Measurements from ENCODE around the gene GGNBP2. TPM values are rescaled to one million over a fixed set of nuclear protein-coding genes. Genes with fewer than 3 reads are reported as not detected.
"Not testable (repeated sequence)": the region's sequence is repeated elsewhere in the genome, so short reads cannot be mapped to it uniquely, and the experiment has no call there.

Gene GGNBP2
- total RNA-seq, 1 donor from 2014 or later, result 94.3 TPM

DNA sequence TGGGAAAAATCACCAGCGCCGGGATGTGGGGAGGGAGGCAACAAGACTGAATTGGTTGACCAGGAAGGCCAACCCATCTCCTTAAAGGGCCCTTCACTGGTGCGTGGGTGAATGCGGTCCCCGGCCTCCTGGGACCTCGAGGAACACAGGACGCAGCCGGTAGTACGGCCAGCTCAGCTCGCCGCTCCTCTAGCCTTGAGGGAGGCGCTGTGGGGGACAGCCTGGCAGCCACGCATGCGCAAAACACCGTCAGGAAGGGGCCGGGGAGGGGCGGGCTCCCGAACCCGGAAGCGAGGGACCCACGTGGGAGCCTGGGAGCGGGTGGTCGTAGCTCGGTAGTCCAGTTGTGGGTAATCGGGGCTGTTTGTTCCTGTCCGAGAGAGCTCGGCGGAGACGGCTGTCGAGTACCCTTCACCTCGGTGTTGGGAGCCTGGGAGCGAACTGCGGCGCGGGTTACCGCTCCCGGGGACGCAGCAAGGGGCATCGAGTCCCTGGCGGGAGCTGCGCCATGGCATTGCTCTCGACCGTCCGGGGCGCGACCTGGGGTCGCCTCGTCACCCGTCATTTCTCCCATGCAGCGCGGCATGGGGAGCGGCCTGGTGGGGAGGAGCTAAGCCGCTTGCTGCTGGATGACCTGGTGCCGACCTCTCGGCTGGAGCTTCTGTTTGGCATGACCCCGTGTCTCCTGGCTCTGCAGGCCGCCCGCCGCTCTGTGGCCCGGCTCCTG lies 56.7 kb downstream of the GGNBP2 start, which contains the start of gene MRM1:
Gene MRM1 (plus strand): TSS at position 281 of the 727 bp plus-strand sequence. CDS start 228 bp downstream, at position 509.
- DNase-seq (ENCODE audit: low read depth) (peak; percentile 78), FAIRE-seq (no peak)
- H3K36me3 ChIP-seq (ENCODE audit: control insufficient read depth, insufficient read depth, low read length), result no peaks in the 10 kb centered on the region
- H3K27me3 ChIP-seq (ENCODE audit: control insufficient read depth, insufficient read depth, low read length), result no peaks in the 10 kb centered on the region
- H3K4me3 ChIP-seq (ENCODE audit: low read depth, low read length), result peak within 1 kb of the TSS; percentile 81
- TF ChIP-seq, protein P1, sequence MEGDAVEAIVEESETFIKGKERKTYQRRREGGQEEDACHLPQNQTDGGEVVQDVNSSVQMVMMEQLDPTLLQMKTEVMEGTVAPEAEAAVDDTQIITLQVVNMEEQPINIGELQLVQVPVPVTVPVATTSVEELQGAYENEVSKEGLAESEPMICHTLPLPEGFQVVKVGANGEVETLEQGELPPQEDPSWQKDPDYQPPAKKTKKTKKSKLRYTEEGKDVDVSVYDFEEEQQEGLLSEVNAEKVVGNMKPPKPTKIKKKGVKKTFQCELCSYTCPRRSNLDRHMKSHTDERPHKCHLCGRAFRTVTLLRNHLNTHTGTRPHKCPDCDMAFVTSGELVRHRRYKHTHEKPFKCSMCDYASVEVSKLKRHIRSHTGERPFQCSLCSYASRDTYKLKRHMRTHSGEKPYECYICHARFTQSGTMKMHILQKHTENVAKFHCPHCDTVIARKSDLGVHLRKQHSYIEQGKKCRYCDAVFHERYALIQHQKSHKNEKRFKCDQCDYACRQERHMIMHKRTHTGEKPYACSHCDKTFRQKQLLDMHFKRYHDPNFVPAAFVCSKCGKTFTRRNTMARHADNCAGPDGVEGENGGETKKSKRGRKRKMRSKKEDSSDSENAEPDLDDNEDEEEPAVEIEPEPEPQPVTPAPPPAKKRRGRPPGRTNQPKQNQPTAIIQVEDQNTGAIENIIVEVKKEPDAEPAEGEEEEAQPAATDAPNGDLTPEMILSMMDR (IDR thresholded peaks at IDR 0.05; ENCODE audit: insufficient read depth, low read length, severe bottlenecking), result peak; percentile 22

DNA sequence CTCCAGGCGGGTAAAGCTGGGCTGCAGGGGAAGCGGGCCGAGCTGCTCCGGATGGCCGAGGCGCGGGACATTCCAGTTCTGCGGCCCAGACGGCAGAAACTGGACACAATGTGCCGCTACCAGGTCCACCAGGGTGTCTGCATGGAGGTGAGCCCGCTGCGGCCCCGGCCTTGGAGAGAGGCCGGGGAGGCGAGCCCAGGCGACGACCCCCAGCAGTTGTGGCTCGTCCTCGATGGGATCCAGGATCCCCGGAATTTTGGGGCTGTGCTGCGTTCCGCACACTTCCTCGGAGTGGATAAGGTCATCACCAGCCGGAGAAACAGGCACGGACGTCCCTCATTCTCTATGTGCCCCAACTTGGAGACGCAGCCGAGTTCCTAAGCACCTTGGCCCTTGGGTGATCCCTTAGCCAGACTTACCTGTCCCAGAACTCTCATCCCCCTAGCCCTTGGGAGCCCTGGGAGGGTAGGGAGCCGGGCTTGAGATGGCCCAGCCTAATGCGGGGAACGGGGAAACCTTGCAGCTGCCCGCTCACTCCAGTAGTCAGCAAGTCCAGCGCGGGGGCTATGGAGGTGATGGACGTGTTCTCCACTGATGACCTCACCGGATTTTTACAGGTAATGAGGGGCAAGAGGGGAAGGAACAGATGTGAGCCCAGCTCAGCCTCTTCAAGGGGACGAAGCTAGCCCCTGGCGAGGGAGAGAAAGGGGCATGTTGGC lies 57.5 kb downstream of the GGNBP2 start:
- TF ChIP-seq, protein P1 (IDR thresholded peaks at IDR 0.05; ENCODE audit: insufficient read depth, low read length, severe bottlenecking), result no peak
- H3K4me3 ChIP-seq (ENCODE audit: low read depth, low read length), result peak overlapping the region; percentile 81
- no peaks in the 10 kb centered on the region for H3K36me3 ChIP-seq (ENCODE audit: control insufficient read depth, insufficient read depth, low read length)
- DNase-seq (ENCODE audit: low read depth) (no peak), FAIRE-seq (no peak)
- no peaks in the 10 kb centered on the region for H3K27me3 ChIP-seq (ENCODE audit: control insufficient read depth, insufficient read depth, low read length)

DNA sequence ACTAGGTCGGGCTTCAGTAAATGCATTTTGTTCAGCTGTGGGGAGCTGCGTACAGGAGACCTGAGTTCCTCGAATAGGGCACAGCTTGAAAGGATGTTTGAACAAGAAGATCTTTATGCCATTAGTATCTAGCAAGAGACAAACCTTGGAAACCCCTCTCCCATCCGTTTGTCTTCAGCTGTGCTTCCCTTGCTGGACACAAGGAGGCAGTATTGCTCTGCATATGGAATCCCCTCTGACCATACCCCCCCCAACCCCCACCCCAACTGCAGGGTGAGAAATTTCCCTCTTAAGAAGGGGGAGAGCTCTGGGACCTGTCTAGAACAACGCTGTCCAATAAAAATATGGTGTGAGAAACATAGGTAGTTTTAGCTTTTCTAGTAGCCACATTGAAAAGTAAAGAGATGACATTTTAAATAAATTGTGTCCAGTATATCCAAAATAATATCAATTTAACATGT lies 58.2 kb downstream of the GGNBP2 start:
- FAIRE-seq (no peak), DNase-seq (ENCODE audit: low read depth) (peak; percentile 60)
- Histone ChIP-seq H3K27me3 (ENCODE audit: control insufficient read depth, insufficient read depth, low read length) (no peaks in the 10 kb centered on the region), H3K4me3 (ENCODE audit: low read depth, low read length) (peak overlapping the region; percentile 81), H3K36me3 (ENCODE audit: control insufficient read depth, insufficient read depth, low read length) (peaks cover 2% of the 10 kb centered on the region)
- TF ChIP-seq, protein P1 (IDR thresholded peaks at IDR 0.05; ENCODE audit: insufficient read depth, low read length, severe bottlenecking), result peak; percentile 80

DNA sequence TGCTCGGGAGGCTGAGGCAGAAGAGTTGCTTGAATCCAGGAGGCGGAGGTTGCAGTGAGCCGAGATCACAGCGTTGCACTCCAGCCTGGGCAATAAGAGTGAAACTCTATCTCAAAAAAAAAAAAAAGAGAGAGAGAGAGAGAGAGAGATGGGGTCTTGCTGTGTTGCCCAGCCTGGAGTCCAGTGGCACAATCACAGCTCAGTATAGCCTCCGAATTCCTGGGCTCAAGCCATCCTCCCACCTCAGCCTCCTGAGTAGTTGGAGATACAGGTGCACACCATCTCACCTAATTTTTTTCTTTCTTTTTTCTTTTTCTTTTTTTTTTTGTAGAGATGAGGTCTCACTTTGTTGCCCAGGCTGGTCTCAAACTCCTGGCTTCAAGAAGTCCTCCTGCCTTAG lies 60.3 kb downstream of the GGNBP2 start:
- not testable (repeated sequence) for DNase-seq (ENCODE audit: low read depth); H3K27me3 ChIP-seq (ENCODE audit: control insufficient read depth, insufficient read depth, low read length); H3K36me3 ChIP-seq (ENCODE audit: control insufficient read depth, insufficient read depth, low read length); H3K4me3 ChIP-seq (ENCODE audit: low read depth, low read length); FAIRE-seq

DNA sequence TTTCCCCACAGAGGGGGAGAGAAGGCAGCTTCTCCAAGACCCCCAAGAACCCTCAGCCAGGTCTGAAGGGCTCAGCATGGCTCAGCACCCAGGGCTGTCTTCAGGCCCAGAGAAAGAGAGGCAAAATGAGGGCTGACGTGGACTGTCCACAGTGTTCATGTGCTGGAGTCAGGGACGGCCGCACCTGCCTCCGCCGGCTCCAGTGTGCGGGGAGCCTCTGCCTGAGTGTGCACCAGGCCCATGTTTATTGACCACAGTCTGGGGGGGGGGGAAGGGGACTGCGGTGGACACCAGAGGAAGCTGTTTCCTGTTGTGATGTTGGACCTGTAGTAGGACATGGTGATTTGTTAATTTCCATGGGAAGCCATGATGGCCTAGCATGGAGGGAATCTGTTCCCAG lies 63.6 kb downstream of the GGNBP2 start:
- TF ChIP-seq, protein P1 (IDR thresholded peaks at IDR 0.05; ENCODE audit: insufficient read depth, low read length, severe bottlenecking), result no peak
- FAIRE-seq (no peak), DNase-seq (ENCODE audit: low read depth) (no peak)
- H3K27me3 ChIP-seq (ENCODE audit: control insufficient read depth, insufficient read depth, low read length), result no peaks in the 10 kb centered on the region
- peaks cover 2% of the 10 kb centered on the region for H3K36me3 ChIP-seq (ENCODE audit: control insufficient read depth, insufficient read depth, low read length)
- no peak overlapping the region for H3K4me3 ChIP-seq (ENCODE audit: low read depth, low read length)

DNA sequence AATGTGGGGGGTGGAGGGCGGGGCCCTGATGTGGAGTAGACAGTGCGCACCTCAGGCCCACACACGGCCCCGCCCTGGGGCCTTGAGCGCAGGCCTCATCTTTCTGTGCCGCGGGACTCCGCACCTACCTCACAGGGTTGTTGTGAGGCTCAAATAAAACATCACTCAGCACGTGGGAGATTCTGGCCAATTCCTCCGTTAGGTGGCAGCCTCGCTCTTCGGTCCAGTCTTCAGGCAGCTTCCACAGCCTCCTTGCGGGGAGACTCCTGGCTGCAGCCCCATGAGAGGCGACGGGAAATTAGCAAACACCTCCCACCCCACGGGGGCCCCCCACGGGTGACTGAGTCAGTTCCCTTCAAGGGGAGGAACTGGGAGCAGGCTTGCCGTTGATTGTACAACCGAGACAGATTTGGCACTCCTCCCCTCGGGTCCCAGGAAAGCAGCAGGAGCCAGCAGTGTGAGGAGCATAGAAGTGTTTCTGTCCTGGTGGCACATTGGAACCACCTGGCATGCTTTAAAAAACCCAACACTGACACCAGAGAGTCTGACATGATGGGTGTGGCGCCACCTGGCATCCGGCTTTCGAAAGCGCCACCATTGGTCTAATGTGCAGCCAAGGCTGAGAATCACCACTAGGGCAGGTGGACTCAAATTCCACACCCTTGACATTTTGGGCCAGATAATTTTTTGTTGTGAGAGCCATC lies 64.2 kb downstream of the GGNBP2 start:
- FAIRE-seq (no peak), DNase-seq (ENCODE audit: low read depth) (peak; percentile 71)
- peaks cover 2% of the 10 kb centered on the region for H3K36me3 ChIP-seq (ENCODE audit: control insufficient read depth, insufficient read depth, low read length)
- TF ChIP-seq, protein P1 (IDR thresholded peaks at IDR 0.05; ENCODE audit: insufficient read depth, low read length, severe bottlenecking), result peak; percentile 69
- no peaks in the 10 kb centered on the region for H3K27me3 ChIP-seq (ENCODE audit: control insufficient read depth, insufficient read depth, low read length)
- H3K4me3 ChIP-seq (ENCODE audit: low read depth, low read length), result no peak overlapping the region

Data from bronchial epithelial cell (primary cell).